Central memory CD8-positive, alpha-beta T cell (primary cell): ENCODE data around the gene ZBTB40.

Experiments
- ATAC-seq: fragments of 150-1000 bp; cut with Tn5 transposase; replicated peaks from 2 replicates; pipeline ENCODE4 v1.10.0; 2022; ENCODE audit warnings: mild to moderate bottlenecking, moderate FRiP score, moderate number of reproducible peaks; ENCODE audit not compliant: poor library complexity, severe bottlenecking; ENCODE audit errors: extremely low read depth
- DNase-seq, 2 donors: peaks; one replicate each; pipeline ENCODE4 v3.0.0; 2021; ENCODE audit warnings: low spot score in 2 of 2
- H3K27ac Mint-ChIP-seq: one replicate; pipeline ENCODE4 v1.8.0; 2022; ENCODE audit warnings: low read depth, mild to moderate bottlenecking, moderate library complexity, mixed read lengths
- H3K27me3 Mint-ChIP-seq: one replicate; pipeline ENCODE4 v1.8.0; 2022; ENCODE audit warnings: mixed read lengths
- H3K36me3 Mint-ChIP-seq: one replicate; pipeline ENCODE4 v1.8.0; 2022; ENCODE audit warnings: mild to moderate bottlenecking, moderate library complexity, mixed read lengths; ENCODE audit not compliant: insufficient read depth
- H3K4me1 Mint-ChIP-seq: one replicate; pipeline ENCODE4 v1.8.0; 2022; ENCODE audit warnings: mixed read lengths
- H3K4me3 Mint-ChIP-seq: one replicate; pipeline ENCODE4 v1.8.0; 2022; ENCODE audit warnings: mild to moderate bottlenecking, moderate library complexity, mixed read lengths
- H3K9me3 Mint-ChIP-seq: one replicate; pipeline ENCODE4 v1.8.0; 2022; ENCODE audit warnings: mixed read lengths

Gene ZBTB40

DNA sequence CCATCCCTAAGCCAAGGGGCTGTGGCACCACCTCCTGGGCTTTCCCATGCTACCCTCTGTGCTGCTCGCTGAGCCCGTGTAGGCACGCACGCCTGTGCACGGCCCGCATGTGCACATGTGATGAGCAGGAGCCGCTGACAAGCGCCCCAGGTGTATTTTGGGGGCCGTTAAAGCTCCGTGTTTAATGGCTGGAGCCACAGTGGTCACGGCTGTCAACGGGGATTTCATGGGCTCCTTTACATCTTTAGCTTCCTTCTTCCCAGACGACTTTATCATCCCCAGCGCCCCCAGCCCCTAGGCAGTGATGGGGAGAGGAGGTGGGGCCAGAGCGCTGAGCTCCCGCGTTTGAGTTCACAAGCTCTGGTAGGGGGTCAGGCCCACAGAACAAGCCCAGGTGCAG lies 99.9 kb downstream of the ZBTB40 start:
- peaks cover 10% of the 10 kb centered on the region for H3K4me1 Mint-ChIP-seq
- DNase-seq (no peak), ATAC-seq (no peak)
- peaks cover 95% of the 10 kb centered on the region for H3K27me3 Mint-ChIP-seq
- no peak overlapping the region for H3K4me3 Mint-ChIP-seq
- no peaks in the 10 kb centered on the region for H3K9me3 Mint-ChIP-seq
- H3K27ac Mint-ChIP-seq, result no peak overlapping the region
- H3K36me3 Mint-ChIP-seq, result peaks cover 6% of the 10 kb centered on the region

GRCh38 chr1:22552021-22552420 lies 100.4 kb downstream of the ZBTB40 start:
- Mint-ChIP-seq H3K27ac (no peak overlapping the region), H3K27me3 (peaks cover 95% of the 10 kb centered on the region), H3K36me3 (peaks cover 6% of the 10 kb centered on the region), H3K9me3 (no peaks in the 10 kb centered on the region), H3K4me1 (peaks cover 6% of the 10 kb centered on the region), H3K4me3 (no peak overlapping the region)
- DNase-seq, result no peak
- ATAC-seq, result no peak

- peaks cover 92% of the 10 kb centered on the region for H3K27me3 Mint-ChIP-seq
- peaks cover 6% of the 10 kb centered on the region for H3K36me3 Mint-ChIP-seq
- peaks cover 5% of the 10 kb centered on the region for H3K4me1 Mint-ChIP-seq
- no peak overlapping the region for H3K4me3 Mint-ChIP-seq
- no peak for DNase-seq
- H3K27ac Mint-ChIP-seq, result no peak overlapping the region
- H3K9me3 Mint-ChIP-seq, result no peaks in the 10 kb centered on the region
- no peak for ATAC-seq
These were observed 101.6 kb downstream of the ZBTB40 start for GRCh38 chr1:22553104-22553880.

- H3K4me3 Mint-ChIP-seq, result no peak overlapping the region
- DNase-seq (no peak), ATAC-seq (no peak)
- peaks cover 89% of the 10 kb centered on the region for H3K27me3 Mint-ChIP-seq
- peaks cover 4% of the 10 kb centered on the region for H3K36me3 Mint-ChIP-seq
- peaks cover 5% of the 10 kb centered on the region for H3K4me1 Mint-ChIP-seq
- H3K27ac Mint-ChIP-seq, result no peak overlapping the region
- no peaks in the 10 kb centered on the region for H3K9me3 Mint-ChIP-seq
These were observed 102.4 kb downstream of the ZBTB40 start for GRCh38 chr1:22553991-22554522.

DNA sequence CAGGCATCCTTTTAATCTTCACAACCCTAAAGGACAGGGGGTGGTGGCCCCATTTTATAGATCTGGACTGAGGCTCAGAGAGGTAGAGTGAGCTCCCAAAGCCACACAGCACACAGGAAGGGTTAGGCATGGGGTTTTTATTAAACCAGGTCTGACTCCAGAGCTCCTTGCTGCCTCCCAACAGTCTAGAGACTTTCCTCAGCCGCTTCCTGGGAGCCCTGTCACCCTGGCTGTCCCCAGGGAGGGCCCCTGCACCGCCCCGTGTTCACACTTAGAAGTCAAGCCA lies 103.7 kb downstream of the ZBTB40 start:
- ATAC-seq (no peak), DNase-seq (no peak)
- H3K4me1 Mint-ChIP-seq, result peaks cover 5% of the 10 kb centered on the region
- peaks cover 4% of the 10 kb centered on the region for H3K36me3 Mint-ChIP-seq
- no peaks in the 10 kb centered on the region for H3K9me3 Mint-ChIP-seq
- H3K27me3 Mint-ChIP-seq, result peaks cover 89% of the 10 kb centered on the region
- peak overlapping the region; percentile 47 for H3K27ac Mint-ChIP-seq
- no peak overlapping the region for H3K4me3 Mint-ChIP-seq

DNA sequence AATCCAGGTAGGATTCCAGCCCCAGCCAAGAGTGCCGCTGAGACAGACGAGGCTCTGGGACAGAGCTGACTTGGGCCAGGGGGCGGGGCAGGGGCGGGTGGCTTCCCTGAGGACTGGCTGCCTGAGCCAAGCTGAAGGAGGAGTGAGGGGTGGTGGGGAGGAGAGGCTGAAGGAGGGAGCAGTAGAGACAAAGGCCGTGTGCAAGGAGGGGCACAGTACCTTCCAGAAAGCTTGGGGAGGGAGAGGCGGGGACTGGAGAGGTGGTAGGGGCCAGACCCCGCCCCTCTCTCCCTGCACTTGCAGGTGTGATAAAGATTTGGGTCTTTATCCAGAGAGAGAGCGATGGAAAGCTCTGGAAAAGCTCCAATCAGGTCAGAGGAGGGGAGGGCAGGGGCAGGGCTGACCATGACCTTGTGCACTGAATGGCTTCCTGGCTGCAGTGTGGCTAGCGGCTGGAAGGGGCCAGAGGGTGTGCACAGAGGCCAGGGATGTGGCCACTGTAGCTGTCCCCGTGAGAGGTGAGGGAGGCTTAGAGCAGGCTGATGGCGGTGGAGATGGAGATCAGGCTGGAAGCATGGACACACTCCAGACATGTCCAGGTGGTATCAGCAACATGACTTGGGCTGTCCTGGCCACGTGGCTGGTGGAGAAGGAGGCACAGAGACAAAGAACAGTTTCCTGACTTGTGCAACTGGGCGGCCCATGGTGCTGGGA lies 104.9 kb downstream of the ZBTB40 start:
- Mint-ChIP-seq H3K27ac (no peak overlapping the region), H3K27me3 (peaks cover 89% of the 10 kb centered on the region), H3K9me3 (no peaks in the 10 kb centered on the region), H3K4me3 (no peak overlapping the region), H3K36me3 (no peaks in the 10 kb centered on the region), H3K4me1 (peaks cover 5% of the 10 kb centered on the region)
- ATAC-seq (no peak), DNase-seq (no peak)

DNA sequence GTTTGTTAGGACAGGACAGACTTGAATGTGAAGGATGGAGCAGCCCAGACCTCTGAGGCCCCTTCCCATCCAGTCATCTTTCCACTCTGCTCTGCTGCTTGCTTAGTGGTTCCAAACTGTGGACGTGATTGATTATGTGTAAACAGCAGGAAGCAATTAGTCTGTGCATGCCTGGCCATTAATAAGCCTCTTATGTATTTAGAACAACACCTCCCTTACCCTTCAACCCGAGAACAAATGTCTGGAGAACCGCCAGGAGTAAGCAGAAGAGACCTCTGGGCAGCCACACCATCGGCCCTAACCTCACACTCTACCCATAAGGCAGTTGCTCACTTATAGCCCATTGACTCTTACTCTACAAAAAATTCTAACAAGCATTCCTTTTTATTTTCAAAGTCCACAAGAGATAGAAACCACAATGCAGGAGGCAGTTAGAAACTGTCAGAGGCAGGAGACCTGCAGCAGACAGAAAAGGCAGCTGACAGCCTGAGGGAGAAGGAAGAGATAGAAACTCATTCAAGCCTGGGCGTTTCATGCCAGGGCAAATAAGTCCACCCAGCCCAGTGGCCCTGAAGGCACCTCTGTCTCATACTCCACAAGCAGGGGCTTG lies 105.8 kb downstream of the ZBTB40 start:
- Mint-ChIP-seq H3K4me3 (no peak overlapping the region), H3K4me1 (peaks cover 5% of the 10 kb centered on the region), H3K27ac (no peak overlapping the region), H3K36me3 (no peaks in the 10 kb centered on the region), H3K9me3 (no peaks in the 10 kb centered on the region), H3K27me3 (peaks cover 90% of the 10 kb centered on the region)
- no peak for DNase-seq
- no peak for ATAC-seq

DNA sequence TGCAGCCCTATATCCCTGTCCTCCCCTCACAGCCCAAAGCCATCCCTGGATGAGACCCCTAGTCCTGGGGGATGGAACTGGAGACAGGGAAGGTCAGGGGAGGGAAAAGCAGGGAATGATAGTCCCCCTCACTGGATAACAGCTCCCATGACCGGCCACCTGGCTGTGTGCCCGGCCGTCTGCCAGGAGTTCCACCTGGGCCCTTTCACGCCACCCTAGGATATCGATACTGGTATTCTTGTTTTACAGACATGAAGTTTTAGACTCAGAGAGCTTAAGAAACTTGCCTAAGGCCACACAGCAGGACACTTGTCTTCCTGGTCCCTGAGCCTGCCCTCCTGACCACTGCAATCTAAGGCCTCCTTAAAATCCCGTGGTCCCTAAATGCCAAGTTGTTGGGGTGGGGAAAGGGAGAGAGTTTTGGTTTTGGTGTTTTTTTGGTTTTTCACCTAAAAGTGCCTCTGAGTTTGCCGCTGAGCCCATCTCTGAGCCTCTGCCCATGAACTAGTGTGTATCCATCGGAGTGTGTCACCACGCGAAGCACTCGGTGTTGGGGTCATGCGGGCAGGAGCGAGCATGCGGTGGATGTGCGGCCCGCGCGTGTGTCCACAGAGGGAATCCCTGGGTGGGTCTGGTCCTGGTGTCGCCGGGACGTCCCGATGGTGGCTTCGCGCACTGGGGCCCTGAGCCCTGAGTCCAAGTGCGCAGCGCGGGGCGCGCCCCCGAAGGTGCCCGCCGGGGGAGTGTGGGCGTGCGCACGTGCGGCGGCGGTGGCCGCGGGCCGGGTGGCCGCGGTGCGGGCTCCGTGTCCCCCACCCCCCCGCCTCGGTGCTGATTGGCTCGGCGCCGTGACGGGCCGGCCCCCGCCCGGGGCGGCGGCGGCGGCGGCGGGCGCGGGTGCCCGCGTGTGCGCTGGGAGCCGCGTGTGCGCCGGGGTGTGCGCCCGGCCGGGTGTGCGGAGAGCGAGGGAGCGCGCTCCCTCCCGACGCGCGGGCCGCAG lies 111.2 kb downstream of the ZBTB40 start, which contains the start of gene EPHA8:
TSS of gene EPHA8 (plus strand) at position 906 of the 1,000 bp plus-strand sequence. CDS start 147 bp downstream, outside the sequence.
- no peaks in the 10 kb centered on the region for H3K9me3 Mint-ChIP-seq
- H3K27ac Mint-ChIP-seq, result no peak within 1 kb of the TSS
- H3K27me3 Mint-ChIP-seq, result peaks cover 80% of the 10 kb centered on the region
- no peak for DNase-seq
- no peak within 1 kb of the TSS for H3K4me3 Mint-ChIP-seq
- ATAC-seq, result no peak
- no peaks in the 10 kb centered on the region for H3K36me3 Mint-ChIP-seq
- no peaks in the 10 kb centered on the region for H3K4me1 Mint-ChIP-seq

GRCh38 chr1:22563671-22564602 lies 112.3 kb downstream of the ZBTB40 start:
- ATAC-seq (no peak), DNase-seq (no peak)
- H3K4me1 Mint-ChIP-seq, result no peaks in the 10 kb centered on the region
- no peaks in the 10 kb centered on the region for H3K36me3 Mint-ChIP-seq
- H3K4me3 Mint-ChIP-seq, result no peak overlapping the region
- H3K27me3 Mint-ChIP-seq, result peaks cover 75% of the 10 kb centered on the region
- H3K27ac Mint-ChIP-seq, result no peak overlapping the region
- H3K9me3 Mint-ChIP-seq, result no peaks in the 10 kb centered on the region

- Mint-ChIP-seq H3K27me3 (peaks cover 53% of the 10 kb centered on the region), H3K27ac (no peak overlapping the region), H3K4me3 (no peak overlapping the region), H3K9me3 (no peaks in the 10 kb centered on the region), H3K4me1 (no peaks in the 10 kb centered on the region), H3K36me3 (no peaks in the 10 kb centered on the region)
- ATAC-seq, result no peak
- no peak for DNase-seq
These were observed 114.5 kb downstream of the ZBTB40 start for GRCh38 chr1:22566161-22566560.

DNA sequence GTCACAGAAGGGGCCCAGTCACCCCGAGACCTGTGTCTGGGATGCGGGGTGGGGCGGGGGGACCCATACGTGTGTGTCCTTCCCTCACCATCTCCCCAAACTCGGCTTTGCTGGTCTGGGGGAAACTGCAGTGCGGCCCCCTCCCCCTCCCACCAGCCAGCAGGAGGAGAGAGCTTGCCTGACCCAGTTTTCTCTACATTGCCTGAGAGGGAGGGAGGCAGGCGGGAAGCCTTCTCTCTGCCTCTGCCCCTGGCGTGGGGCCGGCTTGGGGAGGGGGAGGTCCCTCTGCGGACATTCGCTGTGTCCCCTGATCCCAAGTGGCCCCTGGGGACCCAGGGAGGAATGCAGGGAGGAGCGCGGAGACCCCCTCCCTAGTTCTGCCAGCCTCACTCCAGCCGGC lies 115.5 kb downstream of the ZBTB40 start:
- Mint-ChIP-seq H3K27ac (no peak overlapping the region), H3K27me3 (peaks cover 45% of the 10 kb centered on the region), H3K9me3 (no peaks in the 10 kb centered on the region), H3K4me3 (no peak overlapping the region), H3K36me3 (no peaks in the 10 kb centered on the region), H3K4me1 (no peaks in the 10 kb centered on the region)
- no peak for DNase-seq
- ATAC-seq, result no peak
